ENCODE measurements around the gene TRPM3. TPM values are rescaled to one million over a fixed set of nuclear protein-coding genes. Genes with fewer than 3 reads are reported as not detected.

The TRPM3 gene
- total and polyA plus RNA-seq, 2 of the 8 experiments (the other 6 are each of a cell fraction or from before 2014, with no cell fraction given): 2.4 to 10.9 TPM

GRCh38 chr9:70485273-70485858 lies 636.1 kb downstream of the TRPM3 start (continued):
- TF ChIP-seq CTBP2 (IDR thresholded peaks at IDR 0.05; ENCODE audit: borderline replicate concordance, insufficient read depth, insufficient read length, low read length): no peak
- TF ChIP-seq SUZ12 (IDR thresholded peaks at IDR 0.05; ENCODE audit: low read length): no peak
- no peak for TF ChIP-seq TAF1 (IDR thresholded peaks at IDR 0.05; ENCODE audit: low read depth, low read length)
- no peak for TF ChIP-seq CEBPB (IDR thresholded peaks at IDR 0.05; ENCODE audit: low read depth, low read length)
- TF ChIP-seq POU5F1 (IDR thresholded peaks at IDR 0.05; ENCODE audit: low read depth, low read length): no peak
- TF ChIP-seq SIX5 (IDR thresholded peaks at IDR 0.05; ENCODE audit: low read depth, low read length): no peak

Measured in H1 (cell line).